Pancreas (tissue), 10 donors: ENCODE data around the gene RIMS4. TPM values are rescaled to one million over a fixed set of nuclear protein-coding genes. Genes with fewer than 3 reads are reported as not detected.

Experiments
- ATAC-seq, 4 donors: fragments of 200-7000 bp; cut with Tn5 transposase; one replicate each; pipeline versions ENCODE4 v1.8.0 to v1.9.1; 2020; ENCODE audit warnings: mild to moderate bottlenecking in 4 of 4, moderate library complexity in 4 of 4
- DNase-seq, 6 donors: peaks; one replicate each; pipeline ENCODE4 v3.0.0-alpha.2; 2020
- FAIRE-seq: peaks from 2 replicates; lab custom pipeline; 2012; peaks lifted over from hg19 to GRCh38; lab: Jason Lieb, UNC
- H3K27ac ChIP-seq, 4 donors: fragments of 200-600 bp; sonication (generic); 1 replicate in 3 of 4; 2 replicates in 1 of 4; pipeline versions ENCODE4 v1.5.0 to v1.8.0; 2020
- H3K27me3 ChIP-seq, 4 donors: fragments of 200-600 bp; one replicate each; pipeline ENCODE4 v1.8.0; 2021
- H3K36me3 ChIP-seq, 3 donors: fragments of 200-600 bp; sonication (generic) in 1 of 3; one replicate each; pipeline versions ENCODE4 v1.5.0 to v1.8.0; 2020 to 2021
- H3K4me1 ChIP-seq, 3 donors: fragments of 200-600 bp; one replicate each; pipeline ENCODE4 v1.8.0; 2021
- H3K4me3 ChIP-seq, 4 donors: fragments of 200-600 bp; sonication (generic) in 2 of 4; one replicate each; pipeline versions ENCODE4 v1.5.0 to v1.8.0; 2020 to 2021
- H3K9me3 ChIP-seq, 4 donors: fragments of 200-600 bp; one replicate each; pipeline ENCODE4 v1.8.0; 2021
- WGBS, 2 donors: extraction: QIAGEN DNeasy Blood & Tissue Kit; methylation state at CpG; one replicate each; pipeline ENCODE4 v1.1.7; 2013; 5-methylcytosine and 5-hydroxymethylcytosine counted together
- intact Hi-C, 3 donors: fragments of 100-400 bp; cut with DNase I; formaldehyde crosslinking; loops; one replicate each; pipeline versions ENCODE4 v1.11.1 to v1.14.2; 2022
- polyA plus RNA-seq, 2 donors: library from polyadenylated mRNA; stranded (reverse); fragments of 200-250 nt; gene quantifications; one replicate each; pipeline ENCODE4 v1.2.3, GENCODE V29; 2013
- total RNA-seq, 6 donors: library from RNA; stranded (reverse); fragmentation: NEBNext Ultra II Directional in 4 of 6; extraction: Animal tissue kit (Norgen Biotek cat#: 25700) in 4 of 6; gene quantifications; one replicate each; pipeline versions ENCODE4 v1.2.1 to v1.2.4, GENCODE V29; 2021 to 2023
- TF ChIP-seq, protein P1 (sequence below), 4 donors: fragments of 200-600 bp; sonication (generic) in 3 of 4; IDR thresholded peaks; one replicate each; pipeline versions ENCODE4 v1.5.0 to v1.8.0; 2021; ENCODE audit warnings: antibody characterized with exemption in 4 of 4
- donor health status: healthy with polysubstance abuse.
- donor health status: DM: no; HTN: no; CAD: no; lungs with moderate emphysema.
- donor health status: DM: no; HTN: no; CAD: no.
- donor health status: control.
- donor health status: control.
- donor health status: Bipolar disorder and iron deficiency.
- donor health status: DM: yes; HTN: yes; CAD: no.
- donor health status: DM: no; HTN: no; CAD: no.
- donor health status: DM: no; HTN: no; CAD: no.
- donor health status: DM: yes; HTN: yes; CAD: no.

RIMS4 gene
- total and polyA plus RNA-seq, 8 donors, result 0.03 to 0.20 (median 0.08) TPM; not detected in 1

DNA sequence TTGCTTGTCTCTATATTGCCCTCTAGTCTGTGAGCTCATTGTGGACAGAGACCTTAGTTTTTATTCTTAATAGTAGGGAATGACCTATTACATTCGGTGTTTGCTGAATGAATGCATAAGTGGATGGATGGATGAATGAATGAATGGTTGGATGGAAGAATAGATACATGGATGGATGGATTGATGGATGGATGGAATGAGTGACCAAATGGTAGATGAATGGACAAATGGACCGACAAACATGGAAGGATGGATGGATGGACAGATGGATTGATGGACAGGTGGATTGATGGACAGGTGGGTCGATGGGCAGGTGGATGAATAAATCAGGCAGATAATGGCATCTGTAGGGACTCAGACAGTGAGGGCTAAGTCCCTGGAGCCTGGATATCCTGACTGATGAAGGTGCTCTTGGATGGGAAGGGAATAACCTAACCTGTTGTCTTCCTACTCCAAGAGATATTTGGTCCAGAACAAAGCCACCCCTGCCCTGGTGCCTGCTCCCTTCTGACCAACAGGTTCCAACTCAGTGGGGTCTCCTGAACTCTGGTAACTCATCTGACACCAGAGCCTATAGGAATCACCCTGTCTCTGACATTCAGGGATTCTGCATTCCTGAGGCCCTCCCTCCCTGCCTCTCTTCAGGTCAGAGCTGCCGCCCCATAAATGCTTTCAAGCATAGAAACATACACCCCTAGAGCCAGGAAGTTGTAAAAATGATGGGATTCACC is 104.8 kb downstream of the RIMS4 start:
- ATAC-seq, result no peak
- Histone ChIP-seq H3K4me3 (no peak overlapping the region), H3K36me3 (no peaks in the 10 kb centered on the region), H3K9me3 (no peaks in the 10 kb centered on the region), H3K27me3 (no peaks in the 10 kb centered on the region), H3K4me1 (no peaks in the 10 kb centered on the region), H3K27ac (no peak overlapping the region)
- intact Hi-C loops, result no loop called here
- WGBS, 2 donors, result 61 to 62% methylated on average over 4 of the region's 4 CpGs
- TF ChIP-seq, protein P1, sequence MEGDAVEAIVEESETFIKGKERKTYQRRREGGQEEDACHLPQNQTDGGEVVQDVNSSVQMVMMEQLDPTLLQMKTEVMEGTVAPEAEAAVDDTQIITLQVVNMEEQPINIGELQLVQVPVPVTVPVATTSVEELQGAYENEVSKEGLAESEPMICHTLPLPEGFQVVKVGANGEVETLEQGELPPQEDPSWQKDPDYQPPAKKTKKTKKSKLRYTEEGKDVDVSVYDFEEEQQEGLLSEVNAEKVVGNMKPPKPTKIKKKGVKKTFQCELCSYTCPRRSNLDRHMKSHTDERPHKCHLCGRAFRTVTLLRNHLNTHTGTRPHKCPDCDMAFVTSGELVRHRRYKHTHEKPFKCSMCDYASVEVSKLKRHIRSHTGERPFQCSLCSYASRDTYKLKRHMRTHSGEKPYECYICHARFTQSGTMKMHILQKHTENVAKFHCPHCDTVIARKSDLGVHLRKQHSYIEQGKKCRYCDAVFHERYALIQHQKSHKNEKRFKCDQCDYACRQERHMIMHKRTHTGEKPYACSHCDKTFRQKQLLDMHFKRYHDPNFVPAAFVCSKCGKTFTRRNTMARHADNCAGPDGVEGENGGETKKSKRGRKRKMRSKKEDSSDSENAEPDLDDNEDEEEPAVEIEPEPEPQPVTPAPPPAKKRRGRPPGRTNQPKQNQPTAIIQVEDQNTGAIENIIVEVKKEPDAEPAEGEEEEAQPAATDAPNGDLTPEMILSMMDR (IDR thresholded peaks at IDR 0.05), result no peak
- no peak for FAIRE-seq
- DNase-seq, result no peak

DNA sequence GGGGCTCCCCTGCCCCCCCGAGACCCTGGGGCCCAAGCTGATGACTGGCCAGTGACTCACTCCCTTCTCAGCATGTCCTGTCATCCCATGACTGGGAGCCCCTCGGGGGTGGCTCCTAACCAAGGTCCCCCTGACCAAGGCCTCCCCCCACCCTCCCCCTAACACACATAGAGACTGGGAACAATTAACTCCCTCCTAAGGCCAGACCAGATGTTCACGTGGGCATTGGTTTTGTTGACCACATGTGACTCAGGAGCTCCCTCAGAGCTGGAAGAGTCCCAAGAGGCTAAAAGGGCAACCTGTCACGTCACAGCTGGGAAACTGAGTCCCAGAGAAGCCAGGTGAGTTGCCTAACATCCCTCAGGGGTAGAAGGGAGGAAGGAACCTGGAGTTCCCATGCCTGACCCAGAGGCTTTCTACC is 105.8 kb downstream of the RIMS4 start:
- H3K4me1 ChIP-seq, result no peaks in the 10 kb centered on the region
- TF ChIP-seq, protein P1 (IDR thresholded peaks at IDR 0.05), result no peak
- H3K9me3 ChIP-seq, result no peaks in the 10 kb centered on the region
- no peak overlapping the region for H3K27ac ChIP-seq
- DNase-seq (no peak), FAIRE-seq (no peak), ATAC-seq (no peak)
- H3K36me3 ChIP-seq, result no peaks in the 10 kb centered on the region
- WGBS, 2 donors, result 40 to 64% methylated on average over 4 of the region's 4 CpGs
- H3K4me3 ChIP-seq, result no peak overlapping the region
- intact Hi-C loops, result no loop called here
- H3K27me3 ChIP-seq, result no peaks in the 10 kb centered on the region

- no peaks in the 10 kb centered on the region for H3K36me3 ChIP-seq
- no peak for FAIRE-seq
- intact Hi-C loops, result no loop called here
These were observed 106.3 kb downstream of the RIMS4 start for GRCh38 chr20:44703956-44704488.

GRCh38 chr20:44703183-44703925 is 107.0 kb downstream of the RIMS4 start:
- no peak for DNase-seq
- WGBS, 2 donors, result 71 to 86% methylated on average over 12 of the region's 12 CpGs
- no peak for FAIRE-seq
- H3K27ac ChIP-seq, result no peak overlapping the region
- TF ChIP-seq, protein P1 (IDR thresholded peaks at IDR 0.05), result no peak
- H3K4me1 ChIP-seq, result no peaks in the 10 kb centered on the region
- no peaks in the 10 kb centered on the region for H3K36me3 ChIP-seq
- H3K27me3 ChIP-seq, result no peaks in the 10 kb centered on the region
- intact Hi-C loops, result no loop called here
- H3K4me3 ChIP-seq, result no peak overlapping the region
- H3K9me3 ChIP-seq, result no peaks in the 10 kb centered on the region
- ATAC-seq, result peak in 2 of 4 donors; percentile 7 to 20

More at GRCh38 chr20:44703956-44704488, 106.3 kb downstream of the RIMS4 start:
- Histone ChIP-seq H3K27me3 (no peaks in the 10 kb centered on the region), H3K27ac (no peak overlapping the region), H3K9me3 (no peaks in the 10 kb centered on the region), H3K4me1 (no peaks in the 10 kb centered on the region), H3K4me3 (no peak overlapping the region)
- WGBS, 2 donors, result 69 to 74% methylated on average over 9 of the region's 9 CpGs
- ATAC-seq, result no peak
- no peak for DNase-seq
- TF ChIP-seq, protein P1 (IDR thresholded peaks at IDR 0.05), result no peak
